ENCODE measurements around the gene NDUFA6. TPM values are rescaled to one million over a fixed set of nuclear protein-coding genes. Genes with fewer than 3 reads are reported as not detected.
"Not testable (repeated sequence)": the region's sequence is repeated elsewhere in the genome, so short reads cannot be mapped to it uniquely, and the experiment has no call there.

The NDUFA6 gene
- total RNA-seq, 3 donors from 2014 or later, result 85.3 to 106 (median 105) TPM

DNA sequence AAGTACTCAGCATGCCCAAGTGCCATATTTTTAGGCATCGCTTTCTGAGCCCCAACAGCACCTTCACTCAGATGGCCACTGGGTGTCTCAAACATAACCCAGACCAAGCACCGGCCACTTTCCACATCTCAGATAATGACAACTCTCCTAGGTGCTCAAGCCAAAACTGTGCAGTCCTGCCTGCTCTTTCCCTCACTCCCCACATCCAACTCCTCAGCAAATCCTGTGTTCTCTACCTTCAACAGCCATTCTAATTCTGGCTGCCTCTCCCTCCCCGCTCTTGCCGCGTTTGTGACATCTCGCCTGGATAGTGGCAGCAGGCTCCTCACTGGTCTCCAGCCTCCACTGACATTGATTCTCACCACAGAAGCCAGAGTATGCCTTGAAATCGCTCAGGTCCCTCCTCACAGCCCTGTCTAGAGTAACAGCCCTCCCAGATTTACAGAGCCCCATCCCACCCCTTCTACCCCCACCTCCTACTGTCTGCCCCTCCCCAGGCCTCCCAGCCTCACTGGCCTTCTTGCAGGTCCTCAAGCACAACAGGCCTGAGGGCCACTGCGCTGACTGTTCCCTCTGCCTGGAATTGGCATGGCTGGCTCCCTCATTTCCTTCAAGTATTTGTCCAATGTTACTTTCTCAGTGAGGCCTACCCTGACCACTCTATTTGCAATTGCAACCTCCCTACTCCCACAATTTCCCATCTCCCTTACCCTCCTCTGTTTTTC, 17.8 kb downstream of the NDUFA6 start:
- intact Hi-C loops (cut with DNase I, micrococcal nuclease), result no loop called here
- Histone ChIP-seq H3K36me3 (ENCODE audit: low read depth) (peaks cover 3% of the 10 kb centered on the region), H3K4me1 (ENCODE audit: low read depth) (peaks cover 23% of the 10 kb centered on the region), H3K9me3 (no peaks in the 10 kb centered on the region), H3K4me3 (no peak overlapping the region)
- TF ChIP-seq, protein P1, sequence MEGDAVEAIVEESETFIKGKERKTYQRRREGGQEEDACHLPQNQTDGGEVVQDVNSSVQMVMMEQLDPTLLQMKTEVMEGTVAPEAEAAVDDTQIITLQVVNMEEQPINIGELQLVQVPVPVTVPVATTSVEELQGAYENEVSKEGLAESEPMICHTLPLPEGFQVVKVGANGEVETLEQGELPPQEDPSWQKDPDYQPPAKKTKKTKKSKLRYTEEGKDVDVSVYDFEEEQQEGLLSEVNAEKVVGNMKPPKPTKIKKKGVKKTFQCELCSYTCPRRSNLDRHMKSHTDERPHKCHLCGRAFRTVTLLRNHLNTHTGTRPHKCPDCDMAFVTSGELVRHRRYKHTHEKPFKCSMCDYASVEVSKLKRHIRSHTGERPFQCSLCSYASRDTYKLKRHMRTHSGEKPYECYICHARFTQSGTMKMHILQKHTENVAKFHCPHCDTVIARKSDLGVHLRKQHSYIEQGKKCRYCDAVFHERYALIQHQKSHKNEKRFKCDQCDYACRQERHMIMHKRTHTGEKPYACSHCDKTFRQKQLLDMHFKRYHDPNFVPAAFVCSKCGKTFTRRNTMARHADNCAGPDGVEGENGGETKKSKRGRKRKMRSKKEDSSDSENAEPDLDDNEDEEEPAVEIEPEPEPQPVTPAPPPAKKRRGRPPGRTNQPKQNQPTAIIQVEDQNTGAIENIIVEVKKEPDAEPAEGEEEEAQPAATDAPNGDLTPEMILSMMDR (IDR thresholded peaks at IDR 0.05), result no peak
- no peak for DNase-seq
- ATAC-seq, result no peak

DNA sequence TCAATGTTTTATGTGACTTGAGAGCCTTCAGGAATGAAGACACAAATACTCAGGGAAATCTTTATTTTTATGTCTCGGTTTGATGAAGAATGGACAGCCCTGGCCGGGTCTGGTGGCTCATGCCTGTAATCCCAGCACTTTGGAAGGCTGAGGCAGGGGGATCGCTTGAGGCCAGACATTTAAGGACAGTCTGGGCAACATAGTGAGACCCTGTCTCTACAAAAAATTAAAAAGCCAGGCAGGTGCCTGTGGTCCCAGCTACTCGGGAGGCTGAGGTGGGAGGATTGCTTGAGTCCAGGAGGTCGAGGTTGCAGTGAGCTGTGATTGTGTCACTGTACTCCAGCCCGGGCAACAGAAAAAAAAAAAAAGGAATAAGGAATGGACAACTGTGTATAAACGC, 19.1 kb downstream of the NDUFA6 start:
- H3K36me3 ChIP-seq (ENCODE audit: low read depth); DNase-seq; intact Hi-C loops (cut with DNase I, micrococcal nuclease); ATAC-seq; H3K4me3 ChIP-seq; H3K9me3 ChIP-seq: not testable (repeated sequence)
- peaks cover 23% of the 10 kb centered on the region for H3K4me1 ChIP-seq (ENCODE audit: low read depth)

DNA sequence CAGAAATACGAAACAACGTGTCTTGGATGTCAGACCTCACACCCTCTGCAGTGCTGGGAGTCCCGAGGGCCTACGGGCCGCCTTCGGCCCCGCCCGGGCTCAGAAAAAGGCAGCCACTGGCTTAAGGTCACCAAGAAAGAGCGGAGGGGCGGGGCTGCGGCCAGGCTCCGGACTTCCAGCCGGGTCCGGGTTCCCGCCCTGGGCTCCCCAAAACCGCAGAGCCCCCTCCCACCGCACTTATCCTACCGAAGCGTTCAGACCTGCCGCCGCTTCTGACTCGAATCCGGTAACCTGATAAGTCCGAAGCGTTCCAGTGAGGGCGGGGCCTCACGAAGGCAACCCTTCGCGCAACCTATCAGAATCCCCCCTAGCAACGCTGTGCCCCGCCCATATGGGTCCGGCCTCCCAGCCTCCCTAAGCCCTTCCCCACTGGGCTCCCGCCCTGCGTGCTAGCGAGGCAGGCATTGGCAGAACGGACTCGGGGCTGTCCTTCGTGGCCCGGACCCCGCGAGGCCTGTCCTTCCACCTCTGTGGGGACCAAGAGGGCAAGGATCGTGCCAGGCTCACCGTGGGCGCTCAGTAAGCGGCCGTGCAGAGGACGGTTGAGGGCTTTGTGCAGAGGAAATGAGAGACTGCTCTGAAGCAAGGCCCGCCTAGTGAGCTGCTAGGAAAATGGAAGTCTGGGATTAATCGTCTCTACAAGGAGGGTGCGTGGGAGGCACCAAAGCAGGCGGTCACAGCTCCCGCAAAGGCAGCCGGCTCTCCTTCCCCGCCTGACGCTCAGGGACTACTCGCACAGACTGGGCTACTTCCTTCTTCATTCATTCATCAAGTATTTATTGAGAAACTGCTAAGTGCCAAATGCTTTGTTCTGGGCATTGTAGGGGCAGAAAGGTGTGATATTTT, 19.8 kb downstream of the NDUFA6 start, which contains the start of gene NAGA:
NAGA (minus strand) TSS at position 296 of the 906 bp plus-strand sequence. CDS start 515 bp downstream, outside the sequence.
- ATAC-seq (peak; percentile 96), DNase-seq (peak; percentile 98)
- intact Hi-C loops (cut with DNase I, micrococcal nuclease), result no loop called here
- Histone ChIP-seq H3K9me3 (no peaks in the 10 kb centered on the region), H3K4me3 (peak within 1 kb of the TSS; percentile 17), H3K4me1 (ENCODE audit: low read depth) (peaks cover 23% of the 10 kb centered on the region), H3K36me3 (ENCODE audit: low read depth) (peaks cover 3% of the 10 kb centered on the region)
- TF ChIP-seq, protein P1 (IDR thresholded peaks at IDR 0.05), result no peak

DNA sequence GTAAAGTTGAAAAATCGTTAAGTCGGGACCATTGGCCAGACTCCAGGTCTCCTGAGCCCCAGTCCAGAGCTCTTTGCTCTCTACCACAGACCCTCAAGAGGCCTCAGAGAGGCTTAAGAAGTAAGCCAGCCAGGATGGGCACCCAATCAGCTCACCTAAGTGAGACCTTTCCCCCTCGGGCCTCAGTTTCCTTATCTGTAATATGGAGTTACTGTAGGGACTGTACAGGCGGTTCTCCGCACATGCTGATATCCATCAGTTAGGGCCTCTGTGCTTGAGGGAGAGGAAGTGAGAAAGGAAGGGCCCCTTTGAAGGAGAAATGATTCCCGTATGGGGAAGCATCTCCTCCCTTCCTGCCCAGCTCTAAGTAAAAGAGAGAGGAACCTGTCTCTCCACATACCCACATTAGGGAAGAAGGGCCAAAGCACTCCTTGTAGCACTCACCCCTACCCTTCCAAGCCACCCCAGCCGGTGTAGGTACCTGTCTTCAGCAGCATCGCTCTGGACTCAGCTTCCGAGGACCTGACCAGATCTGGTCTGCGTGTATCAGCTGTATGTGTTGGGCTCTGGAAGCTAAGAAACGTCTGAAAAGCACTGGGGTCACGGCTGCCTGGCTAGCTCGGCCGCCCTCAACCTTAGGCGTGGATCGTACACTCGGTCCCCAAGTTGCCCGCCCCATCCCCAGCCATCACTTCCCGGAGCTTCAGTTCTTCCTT, 20.6 kb downstream of the NDUFA6 start:
- no peak for DNase-seq
- peaks cover 3% of the 10 kb centered on the region for H3K36me3 ChIP-seq (ENCODE audit: low read depth)
- no peaks in the 10 kb centered on the region for H3K9me3 ChIP-seq
- no peak for ATAC-seq
- intact Hi-C loops (cut with DNase I, micrococcal nuclease), result no loop called here
- TF ChIP-seq, protein P1 (IDR thresholded peaks at IDR 0.05), result no peak
- H3K4me3 ChIP-seq, result peak overlapping the region; percentile 17
- H3K4me1 ChIP-seq (ENCODE audit: low read depth), result peaks cover 24% of the 10 kb centered on the region

DNA sequence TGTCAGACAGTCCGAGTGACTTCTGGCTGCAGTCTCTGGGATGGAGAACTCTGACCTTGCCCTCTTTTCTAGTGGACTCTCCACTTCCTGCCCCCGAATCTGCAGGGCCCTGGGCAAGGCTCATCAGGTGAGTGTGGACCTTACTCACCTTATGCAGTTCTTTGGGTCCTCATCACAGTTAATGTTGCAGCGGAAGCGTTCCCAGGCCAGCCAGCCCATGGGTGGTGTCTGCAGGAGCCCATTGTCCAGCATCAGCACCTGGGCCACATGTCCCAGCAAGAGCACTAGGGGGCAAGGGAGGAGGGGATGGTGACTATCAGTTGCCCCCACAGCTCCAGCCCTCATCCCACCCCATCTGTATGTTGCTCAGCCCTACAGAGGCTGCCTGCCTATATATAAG, 22.3 kb downstream of the NDUFA6 start:
- no peaks in the 10 kb centered on the region for H3K9me3 ChIP-seq
- TF ChIP-seq, protein P1 (IDR thresholded peaks at IDR 0.05), result no peak
- no peak overlapping the region for H3K4me3 ChIP-seq
- intact Hi-C loops (cut with DNase I, micrococcal nuclease), result no loop called here
- H3K4me1 ChIP-seq (ENCODE audit: low read depth), result peaks cover 21% of the 10 kb centered on the region
- DNase-seq (peak in 1 of 3 donors; percentile 12), ATAC-seq (no peak)
- H3K36me3 ChIP-seq (ENCODE audit: low read depth), result peaks cover 3% of the 10 kb centered on the region

Measured in mucosa of descending colon (tissue), 3 donors.